GM18951 (cell line): ENCODE results near the gene TLR1.

Experiments
- POLR2A ChIP-seq: IDR thresholded peaks from 4 replicates; pipeline ENCODE4 v1.6.1; 2011; ENCODE audit warnings: mild to moderate bottlenecking; ENCODE audit not compliant: insufficient read length, insufficient read depth; ENCODE audit errors: extremely low read depth
- in situ Hi-C: fragments of 300-500 bp; cut with MboI; formaldehyde crosslinking; loops from one replicate; pipeline ENCODE4 v1.12.0; 2022; ENCODE audit warnings: low sequenced_read_pairs, mixed read lengths, inconsistent platforms; ENCODE audit not compliant: unreplicated experiment

TLR1 gene

GRCh38 chr4:38804654-38805295 is at the start of gene TLR1:
TSS of gene TLR1 (minus strand) at chr4:38804791. CDS start at chr4:38798831, 5,960 bp downstream.
- in situ Hi-C loops: no loop called here
- no peak for TF ChIP-seq POLR2A

- no peak for TF ChIP-seq POLR2A
- in situ Hi-C loops: no loop called here
Measured at GRCh38 chr4:38846015-38846414, 41.4 kb upstream of the TLR1 start.

- no peak for TF ChIP-seq POLR2A
- in situ Hi-C loops: no loop called here
Measured at GRCh38 chr4:38842994-38843393, 38.4 kb upstream of the TLR1 start.

- in situ Hi-C loops: no loop called here
- TF ChIP-seq POLR2A: no peak
Measured at GRCh38 chr4:38837849-38838248, 33.3 kb upstream of the TLR1 start.

GRCh38 chr4:38837334-38837733 is 32.7 kb upstream of the TLR1 start:
- in situ Hi-C loops: no loop called here
- TF ChIP-seq POLR2A: no peak

- in situ Hi-C loops: no loop called here
- TF ChIP-seq POLR2A: no peak
Measured at GRCh38 chr4:38834570-38834969, 30.0 kb upstream of the TLR1 start.

- in situ Hi-C loops: no loop called here
- no peak for TF ChIP-seq POLR2A
Measured at GRCh38 chr4:38832624-38833528, 28.3 kb upstream of the TLR1 start.

GRCh38 chr4:38832206-38832605 is 27.6 kb upstream of the TLR1 start:
- in situ Hi-C loops: no loop called here
- TF ChIP-seq POLR2A: no peak

GRCh38 chr4:38831653-38832052 is 27.1 kb upstream of the TLR1 start:
- no peak for TF ChIP-seq POLR2A
- in situ Hi-C loops: no loop called here

- in situ Hi-C loops: no loop called here
- no peak for TF ChIP-seq POLR2A
Measured at GRCh38 chr4:38829237-38829636, 24.6 kb upstream of the TLR1 start.

- in situ Hi-C loops: no loop called here
- TF ChIP-seq POLR2A: no peak
Measured at GRCh38 chr4:38823766-38824165, 19.2 kb upstream of the TLR1 start.

- no peak for TF ChIP-seq POLR2A
- in situ Hi-C loops: no loop called here
Measured at GRCh38 chr4:38822748-38823303, 18.2 kb upstream of the TLR1 start.

- in situ Hi-C loops: no loop called here
- no peak for TF ChIP-seq POLR2A
Measured at GRCh38 chr4:38821739-38822138, 17.1 kb upstream of the TLR1 start.
